DLD1 (cell line): ENCODE results near the gene NCS1.

Experiments
- in situ Hi-C: cut with HindIII; loops from 2 replicates; pipeline ENCODE4 v1.10.0; 2017; ENCODE audit warnings: low sequenced_read_pairs

NCS1 gene

GRCh38 chr9:130147198-130147597, 25.0 kb upstream of the NCS1 start:
- in situ Hi-C loops: no loop called here

- in situ Hi-C loops: no loop called here
These were observed 24.3 kb upstream of the NCS1 start for GRCh38 chr9:130147910-130148309.

GRCh38 chr9:130149031-130149430, 23.2 kb upstream of the NCS1 start:
- in situ Hi-C loops: no loop called here

- in situ Hi-C loops: no loop called here
These were observed 22.4 kb upstream of the NCS1 start for GRCh38 chr9:130149654-130150286.

GRCh38 chr9:130150779-130151382, 21.3 kb upstream of the NCS1 start:
- in situ Hi-C loops: no loop called here

- in situ Hi-C loops: no loop called here
These were observed 17.4 kb upstream of the NCS1 start for GRCh38 chr9:130154816-130155215.

GRCh38 chr9:130155647-130156046, 16.6 kb upstream of the NCS1 start:
- in situ Hi-C loops: no loop called here

GRCh38 chr9:130156672-130157071, 15.5 kb upstream of the NCS1 start:
- in situ Hi-C loops: no loop called here

- in situ Hi-C loops: no loop called here
These were observed 15.1 kb upstream of the NCS1 start for GRCh38 chr9:130157079-130157478.

- in situ Hi-C loops: no loop called here
These were observed 14.2 kb upstream of the NCS1 start for GRCh38 chr9:130158001-130158400.

GRCh38 chr9:130159057-130159456, 13.1 kb upstream of the NCS1 start:
- in situ Hi-C loops: no loop called here

- in situ Hi-C loops: no loop called here
These were observed 12.1 kb upstream of the NCS1 start for GRCh38 chr9:130159915-130160670.

GRCh38 chr9:130160862-130161470, 11.2 kb upstream of the NCS1 start:
- in situ Hi-C loops: no loop called here

- in situ Hi-C loops: no loop called here
These were observed 6.6 kb upstream of the NCS1 start for GRCh38 chr9:130165579-130165978.

GRCh38 chr9:130166399-130166798, 5.8 kb upstream of the NCS1 start:
- in situ Hi-C loops: no loop called here

GRCh38 chr9:130167927-130168326, 4.3 kb upstream of the NCS1 start:
- in situ Hi-C loops: no loop called here

GRCh38 chr9:130171226-130172148, 717 bp upstream of the NCS1 start:
- in situ Hi-C loops: no loop called here

GRCh38 chr9:130172858-130173665, 858 bp downstream of the NCS1 start:
- in situ Hi-C loops: no loop called here

GRCh38 chr9:130173666-130173983, 1.4 kb downstream of the NCS1 start:
- in situ Hi-C loops: no loop called here

GRCh38 chr9:130174025-130174424, 1.8 kb downstream of the NCS1 start:
- in situ Hi-C loops: no loop called here
